IPS-20b (cell line): ENCODE data around the gene PWP2.
"Not testable (repeated sequence)": the region's sequence is repeated elsewhere in the genome, so short reads cannot be mapped to it uniquely, and the experiment has no call there.

Source experiments
- H3K27ac ChIP-seq: one replicate; pipeline ENCODE4 v1.5.1; 2013; ENCODE audit warnings: low read length
- H3K27me3 ChIP-seq: 2 replicates; pipeline ENCODE4 v1.6.1; 2013; ENCODE audit warnings: mild to moderate bottlenecking, low read length, inconsistent platforms; ENCODE audit not compliant: insufficient read depth
- H3K36me3 ChIP-seq: 2 replicates; pipeline ENCODE4 v1.6.1; 2013; ENCODE audit warnings: low read depth, mild to moderate bottlenecking, inconsistent platforms, low read length, moderate library complexity; ENCODE audit not compliant: insufficient read depth
- H3K4me1 ChIP-seq: 2 replicates; pipeline ENCODE4 v1.6.1; 2013; ENCODE audit warnings: mild to moderate bottlenecking, control low read depth, inconsistent platforms, low read length, moderate library complexity; ENCODE audit not compliant: insufficient read depth
- H3K4me3 ChIP-seq: 2 replicates; pipeline ENCODE4 v1.5.1; 2013; ENCODE audit warnings: mild to moderate bottlenecking, low read length, inconsistent platforms
- H3K9ac ChIP-seq: 2 replicates; pipeline ENCODE4 v1.6.1; 2013; ENCODE audit warnings: low read depth, mild to moderate bottlenecking, inconsistent platforms, low read length, moderate library complexity
- H3K9me3 ChIP-seq: 2 replicates; pipeline ENCODE4 v1.6.1; 2013; ENCODE audit warnings: mild to moderate bottlenecking, low read depth, low read length, inconsistent platforms; ENCODE audit not compliant: insufficient read depth

The PWP2 gene

GRCh38 chr21:44176127-44176526 lies 68.9 kb downstream of the PWP2 start:
- H3K27ac ChIP-seq, H3K27me3 ChIP-seq, H3K4me1 ChIP-seq, H3K9ac ChIP-seq, H3K4me3 ChIP-seq, H3K36me3 ChIP-seq, H3K9me3 ChIP-seq: not testable (repeated sequence)
